Esophagus squamous epithelium (tissue), 5 donors: ENCODE data around the gene SH3D21. TPM values are rescaled to one million over a fixed set of nuclear protein-coding genes. Genes with fewer than 3 reads are reported as not detected.

Experiments
- DNase-seq: peaks from one replicate; lab custom pipeline; 2025; lab: John Stamatoyannopoulos, UW
- H3K27ac ChIP-seq, 4 donors: fragments of 200-600 bp; sonication (generic); one replicate each; pipeline ENCODE4 v1.5.1; 2016 to 2019; ENCODE audit warnings: mild to moderate bottlenecking in 1 of 4
- H3K27me3 ChIP-seq, 4 donors: fragments of 200-600 bp; sonication (generic); 1 replicate in 3 of 4; 2 replicates in 1 of 4; pipeline versions ENCODE4 v1.5.1 to v1.6.0; 2017 to 2021; ENCODE audit warnings: antibody characterized with exemption in 1 of 4
- H3K36me3 ChIP-seq, 3 donors: fragments of 200-600 bp; sonication (generic); one replicate each; pipeline ENCODE4 v1.5.1; 2016 to 2019
- H3K4me1 ChIP-seq, 3 donors: fragments of 200-600 bp; sonication (generic); one replicate each; pipeline ENCODE4 v1.5.1; 2017 to 2019
- H3K4me3 ChIP-seq, 4 donors: fragments of 200-600 bp; sonication (generic); 1 replicate in 3 of 4; 2 replicates in 1 of 4; pipeline ENCODE4 v1.5.1; 2016 to 2019; ENCODE audit warnings: mild to moderate bottlenecking in 2 of 4, moderate library complexity in 1 of 4
- H3K9me3 ChIP-seq, 3 donors: fragments of 200-600 bp; sonication (generic); one replicate each; pipeline ENCODE4 v1.5.1; 2016 to 2019
- POLR2A ChIP-seq, 4 donors: fragments of 450-650 bp; IDR thresholded peaks; one replicate each; pipeline ENCODE4 v1.6.1; 2017; ENCODE audit warnings: antibody characterized with exemption in 4 of 4, mild to moderate bottlenecking in 4 of 4, moderate library complexity in 3 of 4
- WGBS, 2 donors: methylation state at CpG; one replicate each; pipeline ENCODE4 v1.1.5; 2018; 5-methylcytosine and 5-hydroxymethylcytosine counted together
- intact Hi-C: fragments of 100-400 bp; cut with DNase I; formaldehyde crosslinking; loops from one replicate; pipeline ENCODE4 v1.15.0; 2022
- total RNA-seq, 4 donors: library from RNA; depleted of rRNA; stranded (reverse); fragments of >200 nt; gene quantifications; one replicate each; pipeline ENCODE4 v1.1.0, GENCODE V29; 2016
- TF ChIP-seq, protein P1 (sequence below), 6 experiments: fragments of 450-650 bp in 4 of 6; fragments of 200-600 bp in 2 of 6; sonication (generic) in 2 of 6; IDR thresholded peaks; one replicate each; pipeline ENCODE4 v1.5.1; 2016 to 2019; ENCODE audit warnings: antibody characterized with exemption in 6 of 6, mild to moderate bottlenecking in 4 of 6, moderate library complexity in 4 of 6
- donor health status: DM: yes; HTN: yes; CAD: no.

SH3D21 gene
- total RNA-seq, 4 donors from 2014 or later: 2.8 to 9.7 (median 3.7) TPM

DNA sequence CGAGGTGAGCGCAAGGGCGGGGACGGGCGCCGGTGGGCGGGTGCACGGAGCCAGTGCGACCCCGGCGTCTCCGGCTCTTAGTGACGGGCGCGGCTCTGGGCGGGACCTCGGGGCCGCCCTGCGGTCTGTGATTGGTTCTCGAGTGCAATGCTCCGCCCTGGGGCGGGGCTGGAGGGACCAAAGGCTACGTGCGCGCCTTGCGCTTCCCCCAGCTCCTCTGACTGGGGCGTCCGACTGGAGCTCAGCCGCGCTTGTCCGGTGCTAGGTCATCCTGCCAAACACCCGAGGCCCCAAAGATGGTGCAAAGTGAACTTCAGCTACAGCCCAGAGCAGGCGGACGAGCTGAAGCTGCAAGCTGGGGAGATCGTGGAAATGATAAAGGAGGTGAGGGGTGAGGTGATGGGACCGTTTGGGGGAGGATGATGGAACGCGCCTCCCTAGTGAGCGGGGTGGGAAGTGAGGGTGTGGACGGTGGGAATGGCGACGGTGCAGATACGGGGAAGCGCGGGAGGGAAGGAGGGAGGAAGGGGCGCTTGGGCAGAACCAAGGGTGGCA lies 811 bp downstream of the SH3D21 start:
- H3K4me3 ChIP-seq: peak overlapping the region; percentile 58 to 93 (median 79)
- 1 to 2% methylated on average over 21 to 32 of the region's 46 CpGs for WGBS, 2 donors
- no peaks in the 10 kb centered on the region for H3K9me3 ChIP-seq
- intact Hi-C loops: no loop called here
- no peak for DNase-seq
- peaks cover 16 to 25% (median 17%) of the 10 kb centered on the region in 3 donors for H3K4me1 ChIP-seq
- peaks cover 5 to 48% (median 18%) of the 10 kb centered on the region in 3 donors for H3K36me3 ChIP-seq
- H3K27me3 ChIP-seq: no peaks in the 10 kb centered on the region
- H3K27ac ChIP-seq: peak overlapping the region; percentile 87 to 97 (median 92)
- TF ChIP-seq, protein P1, sequence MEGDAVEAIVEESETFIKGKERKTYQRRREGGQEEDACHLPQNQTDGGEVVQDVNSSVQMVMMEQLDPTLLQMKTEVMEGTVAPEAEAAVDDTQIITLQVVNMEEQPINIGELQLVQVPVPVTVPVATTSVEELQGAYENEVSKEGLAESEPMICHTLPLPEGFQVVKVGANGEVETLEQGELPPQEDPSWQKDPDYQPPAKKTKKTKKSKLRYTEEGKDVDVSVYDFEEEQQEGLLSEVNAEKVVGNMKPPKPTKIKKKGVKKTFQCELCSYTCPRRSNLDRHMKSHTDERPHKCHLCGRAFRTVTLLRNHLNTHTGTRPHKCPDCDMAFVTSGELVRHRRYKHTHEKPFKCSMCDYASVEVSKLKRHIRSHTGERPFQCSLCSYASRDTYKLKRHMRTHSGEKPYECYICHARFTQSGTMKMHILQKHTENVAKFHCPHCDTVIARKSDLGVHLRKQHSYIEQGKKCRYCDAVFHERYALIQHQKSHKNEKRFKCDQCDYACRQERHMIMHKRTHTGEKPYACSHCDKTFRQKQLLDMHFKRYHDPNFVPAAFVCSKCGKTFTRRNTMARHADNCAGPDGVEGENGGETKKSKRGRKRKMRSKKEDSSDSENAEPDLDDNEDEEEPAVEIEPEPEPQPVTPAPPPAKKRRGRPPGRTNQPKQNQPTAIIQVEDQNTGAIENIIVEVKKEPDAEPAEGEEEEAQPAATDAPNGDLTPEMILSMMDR (IDR thresholded peaks at IDR 0.05): no peak
- TF ChIP-seq POLR2A (IDR thresholded peaks at IDR 0.05): peak in 2 of 4 donors; percentile 56 to 79

DNA sequence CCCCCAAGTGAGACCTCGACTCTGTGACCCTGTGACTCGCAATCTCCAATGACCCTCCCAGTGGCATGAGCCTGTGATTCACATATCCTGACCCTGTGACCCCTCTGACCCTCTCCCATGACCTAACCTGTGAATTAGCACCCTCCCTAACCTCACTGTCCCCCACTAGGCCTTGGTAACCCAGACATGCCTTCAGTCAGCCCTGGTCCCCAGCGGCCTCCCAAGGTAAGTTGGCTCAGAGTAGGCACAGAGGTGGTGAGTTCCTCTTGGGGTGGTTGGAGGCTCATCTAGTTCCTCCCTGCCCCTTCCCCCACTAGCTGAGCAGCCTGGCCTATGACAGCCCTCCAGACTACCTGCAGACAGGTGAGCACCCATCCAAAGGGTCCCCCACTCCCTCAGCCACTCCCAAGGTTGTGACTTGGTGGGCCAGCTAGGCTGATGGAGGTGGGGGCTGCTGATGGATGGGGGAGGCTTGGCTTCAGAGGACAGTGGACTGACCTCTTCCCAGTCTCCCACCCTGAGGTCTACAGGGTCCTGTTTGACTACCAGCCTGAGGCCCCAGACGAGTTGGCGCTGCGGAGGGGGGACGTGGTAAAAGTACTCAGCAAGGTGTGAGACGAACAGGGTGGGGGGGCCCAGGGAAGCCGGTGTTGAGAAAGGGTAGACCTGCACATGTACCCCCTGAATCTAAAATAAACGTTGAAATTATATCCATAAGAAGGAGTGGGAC lies 1.6 kb downstream of the SH3D21 start:
- peaks cover 0 to 40% (median 10%) of the 10 kb centered on the region in 3 donors for H3K36me3 ChIP-seq
- 89 to 96% methylated on average over 2 to 7 of the region's 10 CpGs for whole genome bisulfite sequencing, 2 donors
- DNase-seq: no peak
- H3K4me3 ChIP-seq: peak overlapping the region in 3 of 4 donors; percentile 58 to 93 (median 82)
- intact Hi-C loops: no loop called here
- H3K4me1 ChIP-seq: peaks cover 16 to 25% (median 17%) of the 10 kb centered on the region in 3 donors
- H3K27ac ChIP-seq: peak overlapping the region in 1 of 4 donors; percentile 95
- H3K27me3 ChIP-seq: no peaks in the 10 kb centered on the region
- H3K9me3 ChIP-seq: no peaks in the 10 kb centered on the region
- TF ChIP-seq, protein P1 (IDR thresholded peaks at IDR 0.05): no peak
- no peak for TF ChIP-seq POLR2A (IDR thresholded peaks at IDR 0.05)

DNA sequence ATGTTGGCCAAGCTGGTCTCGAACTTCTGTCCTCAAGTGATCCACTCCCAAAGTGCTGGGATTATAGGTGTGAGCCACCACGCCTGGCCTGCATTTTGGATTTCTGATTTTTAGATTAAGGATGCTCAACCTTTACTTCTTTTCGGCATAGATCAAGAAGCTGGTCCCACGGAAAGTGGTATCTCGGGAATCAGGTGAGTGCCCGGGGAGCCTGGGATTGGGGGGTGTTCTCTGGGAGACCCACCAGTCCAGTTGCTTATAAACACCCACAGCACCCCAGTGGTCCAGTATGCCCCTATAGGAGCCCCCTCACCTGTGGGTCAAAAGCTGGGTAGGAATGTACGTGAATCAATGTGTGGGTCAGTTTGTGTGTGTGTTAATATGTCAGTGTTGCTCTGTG lies 3.2 kb downstream of the SH3D21 start:
- Histone ChIP-seq H3K27ac (no peak overlapping the region), H3K4me1 (peaks cover 16 to 25% (median 17%) of the 10 kb centered on the region in 3 donors), H3K4me3 (no peak overlapping the region), H3K27me3 (no peaks in the 10 kb centered on the region), H3K9me3 (no peaks in the 10 kb centered on the region), H3K36me3 (peaks cover 0 to 24% (median 0%) of the 10 kb centered on the region in 3 donors)
- 95 to 100% methylated on average over 6 to 7 of the region's 7 CpGs for WGBS, 2 donors
- intact Hi-C loops: no loop called here
- no peak for DNase-seq
- TF ChIP-seq, protein P1 (IDR thresholded peaks at IDR 0.05): no peak
- TF ChIP-seq POLR2A (IDR thresholded peaks at IDR 0.05): no peak

DNA sequence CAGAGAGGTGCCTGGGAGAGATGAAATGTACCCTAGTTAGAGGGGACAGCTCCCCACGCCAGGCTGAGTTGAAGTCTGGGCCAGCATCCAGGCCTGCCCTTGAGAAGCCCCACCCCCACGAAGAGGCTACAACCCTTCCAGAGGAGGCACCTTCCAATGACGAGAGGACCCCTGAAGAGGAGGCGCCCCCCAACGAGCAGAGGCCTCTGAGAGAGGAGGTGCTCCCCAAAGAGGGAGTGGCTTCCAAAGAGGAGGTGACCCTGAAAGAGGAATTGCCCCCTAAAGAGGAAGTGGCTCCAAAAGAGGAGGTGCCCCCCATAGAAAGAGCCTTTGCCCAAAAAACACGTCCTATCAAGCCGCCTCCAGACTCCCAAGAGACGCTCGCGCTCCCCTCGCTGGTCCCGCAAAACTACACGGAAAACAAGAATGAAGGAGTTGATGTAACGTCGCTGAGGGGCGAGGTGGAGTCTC lies 14.2 kb downstream of the SH3D21 start:
- Histone ChIP-seq H3K36me3 (no peaks in the 10 kb centered on the region), H3K4me3 (peak overlapping the region in 3 of 4 donors; percentile 35 to 85 (median 76)), H3K27me3 (peaks cover 0 to 7% (median 0%) of the 10 kb centered on the region in 4 donors), H3K27ac (peak overlapping the region in 3 of 4 donors; percentile 78 to 93 (median 91)), H3K4me1 (peaks cover 14 to 43% (median 26%) of the 10 kb centered on the region in 3 donors), H3K9me3 (no peaks in the 10 kb centered on the region)
- TF ChIP-seq POLR2A (IDR thresholded peaks at IDR 0.05): no peak
- TF ChIP-seq, protein P1 (IDR thresholded peaks at IDR 0.05): no peak
- no peak for DNase-seq
- intact Hi-C loops: no loop called here
- WGBS, 2 donors: 50 to 55% methylated on average over 3 to 9 of the region's 16 CpGs

DNA sequence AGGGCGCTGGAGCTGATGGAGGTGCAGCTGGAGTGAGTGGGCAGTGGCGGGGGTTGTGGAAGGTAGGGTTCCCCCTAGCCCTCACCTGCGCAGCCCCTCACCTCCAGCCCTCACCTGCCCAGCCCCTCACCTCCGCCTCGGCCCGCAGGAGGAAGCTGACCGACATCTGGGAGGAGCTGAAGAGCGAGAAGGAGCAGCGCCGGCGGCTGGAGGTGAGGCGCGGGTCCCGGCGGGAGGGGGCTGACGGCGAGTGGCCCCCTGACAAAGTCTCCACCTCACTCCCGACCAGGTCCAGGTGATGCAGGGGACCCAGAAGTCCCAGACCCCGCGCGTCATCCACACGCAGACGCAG lies 14.6 kb downstream of the SH3D21 start:
- no peaks in the 10 kb centered on the region for H3K36me3 ChIP-seq
- peaks cover 14 to 43% (median 26%) of the 10 kb centered on the region in 3 donors for H3K4me1 ChIP-seq
- H3K4me3 ChIP-seq: peak overlapping the region; percentile 6 to 85 (median 56)
- peak overlapping the region; percentile 26 to 93 (median 84) for H3K27ac ChIP-seq
- H3K9me3 ChIP-seq: no peaks in the 10 kb centered on the region
- DNase-seq: no peak
- TF ChIP-seq POLR2A (IDR thresholded peaks at IDR 0.05): no peak
- TF ChIP-seq, protein P1 (IDR thresholded peaks at IDR 0.05): no peak
- WGBS, 2 donors: 60% methylated on average over 1 of the region's 23 CpGs; no CpG with 5 or more reads in 1 of the 2 donors
- peaks cover 0 to 7% (median 0%) of the 10 kb centered on the region in 4 donors for H3K27me3 ChIP-seq
- intact Hi-C loops: no loop called here
